Progenitor cell of endocrine pancreas (in vitro differentiated cells): ENCODE data around the gene NIFK. TPM values are rescaled to one million over a fixed set of nuclear protein-coding genes. Genes with fewer than 3 reads are reported as not detected.

Source experiments
- DNase-seq: peaks from one replicate; pipeline ENCODE4 v3.0.0; 2021; ENCODE audit warnings: low spot score; ENCODE audit not compliant: unreplicated experiment
- H3K27ac Mint-ChIP-seq: 2 replicates; pipeline ENCODE4 v1.8.0; 2021; ENCODE audit warnings: mild to moderate bottlenecking, moderate library complexity, mixed read lengths
- H3K27me3 Mint-ChIP-seq: 2 replicates; pipeline ENCODE4 v1.8.0; 2021; ENCODE audit warnings: mixed read lengths
- H3K36me3 Mint-ChIP-seq: 2 replicates; pipeline ENCODE4 v1.8.0; 2022; ENCODE audit warnings: mixed read lengths; ENCODE audit not compliant: insufficient read depth
- H3K4me1 Mint-ChIP-seq: 2 replicates; pipeline ENCODE4 v1.8.0; 2021; ENCODE audit warnings: low read depth, mixed read lengths
- H3K4me3 Mint-ChIP-seq: 2 replicates; pipeline ENCODE4 v1.8.0; 2021; ENCODE audit warnings: low read depth, mild to moderate bottlenecking, moderate library complexity, mixed read lengths
- H3K9me3 Mint-ChIP-seq: 2 replicates; pipeline ENCODE4 v1.8.0; 2021; ENCODE audit warnings: low read depth, mixed read lengths
- total RNA-seq: library from RNA; stranded (reverse); gene quantifications from 2 replicates; pipeline ENCODE4 v1.2.1, GENCODE V29; 2021
- TF ChIP-seq, protein P1 (sequence below): fragments of 200-600 bp; sonication (generic); IDR thresholded peaks from one replicate; pipeline ENCODE4 v1.5.0; 2021; ENCODE audit warnings: antibody characterized with exemption, mild to moderate bottlenecking; ENCODE audit not compliant: unreplicated experiment

Gene NIFK
- total RNA-seq, 1 donor from 2014 or later, result 45.0 TPM

DNA sequence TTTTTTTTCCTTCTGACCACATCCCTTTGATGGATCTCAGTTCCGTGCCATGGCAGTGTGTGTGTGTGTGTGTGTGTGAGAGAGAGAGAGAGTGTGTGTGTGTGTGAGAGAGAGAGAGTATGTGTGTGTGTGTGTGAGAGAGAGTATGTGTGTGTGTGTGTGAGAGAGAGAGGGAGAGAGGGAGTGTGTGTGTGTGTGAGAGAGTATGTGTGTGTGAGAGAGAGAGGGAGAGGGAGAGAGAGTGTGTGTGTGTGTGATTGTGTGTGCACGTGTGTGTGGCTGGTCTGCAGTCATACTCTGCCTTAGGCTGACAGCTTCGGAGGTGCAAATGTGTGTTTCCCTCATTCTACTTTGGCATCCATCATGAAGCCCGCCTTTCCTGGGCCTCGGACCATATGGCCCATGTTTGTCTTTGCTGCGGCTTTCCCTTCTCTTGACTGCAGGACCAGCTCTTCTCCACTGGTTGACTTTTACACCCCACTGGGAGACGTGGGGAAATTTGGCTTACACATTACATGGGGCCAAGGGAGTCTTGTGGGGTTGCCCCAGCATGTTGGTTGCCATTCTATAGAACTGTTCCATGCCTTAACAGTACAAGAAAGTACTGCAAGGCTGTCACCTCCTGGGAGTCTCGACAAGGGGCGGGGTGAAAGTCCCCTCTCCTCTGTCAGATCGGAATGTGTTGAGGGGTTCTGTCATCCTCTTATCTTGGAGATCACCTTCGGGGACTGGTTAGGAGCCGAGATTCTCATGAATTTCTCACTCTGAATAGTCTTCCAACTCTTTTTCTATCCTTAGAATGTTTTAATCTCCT is 40.4 kb upstream of the NIFK start:
- Mint-ChIP-seq H3K4me3 (no peak overlapping the region), H3K4me1 (peaks cover 4% of the 10 kb centered on the region), H3K9me3 (no peaks in the 10 kb centered on the region), H3K36me3 (no peaks in the 10 kb centered on the region), H3K27ac (peak overlapping the region; percentile 13), H3K27me3 (no peaks in the 10 kb centered on the region)
- TF ChIP-seq, protein P1, sequence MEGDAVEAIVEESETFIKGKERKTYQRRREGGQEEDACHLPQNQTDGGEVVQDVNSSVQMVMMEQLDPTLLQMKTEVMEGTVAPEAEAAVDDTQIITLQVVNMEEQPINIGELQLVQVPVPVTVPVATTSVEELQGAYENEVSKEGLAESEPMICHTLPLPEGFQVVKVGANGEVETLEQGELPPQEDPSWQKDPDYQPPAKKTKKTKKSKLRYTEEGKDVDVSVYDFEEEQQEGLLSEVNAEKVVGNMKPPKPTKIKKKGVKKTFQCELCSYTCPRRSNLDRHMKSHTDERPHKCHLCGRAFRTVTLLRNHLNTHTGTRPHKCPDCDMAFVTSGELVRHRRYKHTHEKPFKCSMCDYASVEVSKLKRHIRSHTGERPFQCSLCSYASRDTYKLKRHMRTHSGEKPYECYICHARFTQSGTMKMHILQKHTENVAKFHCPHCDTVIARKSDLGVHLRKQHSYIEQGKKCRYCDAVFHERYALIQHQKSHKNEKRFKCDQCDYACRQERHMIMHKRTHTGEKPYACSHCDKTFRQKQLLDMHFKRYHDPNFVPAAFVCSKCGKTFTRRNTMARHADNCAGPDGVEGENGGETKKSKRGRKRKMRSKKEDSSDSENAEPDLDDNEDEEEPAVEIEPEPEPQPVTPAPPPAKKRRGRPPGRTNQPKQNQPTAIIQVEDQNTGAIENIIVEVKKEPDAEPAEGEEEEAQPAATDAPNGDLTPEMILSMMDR, result no peak
- DNase-seq, result no peak

DNA sequence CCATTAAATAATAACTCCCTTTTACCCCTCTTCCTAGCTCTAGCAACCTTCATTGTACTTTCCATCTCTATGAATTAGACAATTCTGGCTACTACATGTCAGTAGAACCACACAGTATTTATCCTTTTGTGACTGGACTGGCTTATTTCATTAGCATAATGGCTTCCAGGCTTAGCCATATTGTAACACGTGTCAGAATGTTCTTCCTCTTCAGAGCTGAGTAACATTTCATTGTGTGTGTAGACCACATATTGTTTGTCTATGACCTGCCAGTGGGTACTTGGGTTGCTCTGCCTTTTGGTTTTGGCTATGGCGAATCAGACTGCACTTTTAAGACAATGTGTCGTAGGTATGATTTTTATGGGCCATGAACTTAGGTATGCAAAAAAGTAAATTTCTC is 39.7 kb upstream of the NIFK start:
- Mint-ChIP-seq H3K36me3 (peaks cover under 1% of the 10 kb centered on the region), H3K4me1 (peaks cover 4% of the 10 kb centered on the region), H3K27ac (no peak overlapping the region), H3K27me3 (no peaks in the 10 kb centered on the region), H3K9me3 (no peaks in the 10 kb centered on the region), H3K4me3 (no peak overlapping the region)
- TF ChIP-seq, protein P1, result no peak
- DNase-seq, result no peak

DNA sequence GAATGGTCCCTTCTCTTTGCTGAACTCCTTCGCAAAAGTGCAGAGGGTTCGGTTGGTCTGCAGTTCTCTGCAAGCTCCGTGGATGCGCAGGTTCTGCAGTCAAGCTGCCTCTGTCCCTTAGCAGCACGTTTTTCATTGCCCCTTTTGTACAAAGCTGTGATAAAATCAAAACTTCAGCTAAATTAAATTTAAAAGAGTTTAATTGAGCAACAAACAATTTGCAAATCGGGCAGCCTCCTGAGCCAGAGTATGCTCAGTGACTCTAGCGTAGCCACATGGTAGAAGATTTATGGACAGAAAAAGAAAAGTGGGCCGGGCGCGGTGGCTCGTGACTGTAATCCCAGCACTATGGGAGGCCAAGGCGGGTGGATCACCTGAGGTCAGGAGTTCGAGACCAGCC is 37.6 kb upstream of the NIFK start:
- Mint-ChIP-seq H3K27me3 (no peaks in the 10 kb centered on the region), H3K9me3 (no peaks in the 10 kb centered on the region), H3K4me3 (no peak overlapping the region), H3K27ac (no peak overlapping the region), H3K36me3 (peaks cover 1% of the 10 kb centered on the region), H3K4me1 (peaks cover 4% of the 10 kb centered on the region)
- DNase-seq, result no peak
- TF ChIP-seq, protein P1, result no peak

DNA sequence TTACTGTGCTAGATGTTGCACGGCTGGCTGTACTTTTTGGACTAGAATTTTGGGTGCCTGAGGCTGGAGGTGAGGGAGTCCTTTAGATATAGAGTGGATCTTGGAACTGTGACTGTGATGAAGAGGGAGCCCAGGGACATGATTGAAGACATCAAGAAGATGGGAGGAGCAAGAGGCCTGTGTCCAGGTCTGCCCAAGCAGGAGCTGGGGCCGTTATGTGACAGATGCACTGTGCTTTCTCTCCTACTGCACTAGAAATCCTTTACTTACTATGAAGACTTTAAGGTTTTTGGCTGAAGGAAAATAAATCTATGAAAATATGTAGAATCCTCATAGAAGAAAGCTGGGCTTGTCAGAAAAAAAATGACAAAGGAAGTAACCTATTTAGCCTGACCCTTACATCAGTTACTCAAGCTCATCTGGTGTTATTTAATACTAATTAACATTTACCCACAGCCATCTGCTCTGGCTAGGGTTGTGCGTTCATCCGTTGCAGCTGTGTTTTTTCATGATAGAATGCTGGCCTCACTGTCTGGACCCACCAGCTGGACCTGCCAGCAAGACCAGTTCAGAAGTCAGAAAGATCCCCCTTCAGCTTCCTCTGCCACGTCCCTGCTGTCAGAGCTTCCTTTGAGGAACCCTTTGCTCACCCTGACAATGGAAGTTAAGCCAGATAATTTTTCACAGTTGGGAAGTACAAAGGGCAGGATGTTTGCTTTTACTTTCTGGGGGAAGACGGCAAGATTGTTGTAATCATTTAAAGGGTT is 35.5 kb upstream of the NIFK start:
- H3K27ac Mint-ChIP-seq, result peak overlapping the region; percentile 5
- peaks cover 10% of the 10 kb centered on the region for H3K36me3 Mint-ChIP-seq
- H3K9me3 Mint-ChIP-seq, result no peaks in the 10 kb centered on the region
- H3K4me3 Mint-ChIP-seq, result no peak overlapping the region
- peaks cover 4% of the 10 kb centered on the region for H3K4me1 Mint-ChIP-seq
- no peaks in the 10 kb centered on the region for H3K27me3 Mint-ChIP-seq
- DNase-seq, result no peak
- TF ChIP-seq, protein P1, result no peak

DNA sequence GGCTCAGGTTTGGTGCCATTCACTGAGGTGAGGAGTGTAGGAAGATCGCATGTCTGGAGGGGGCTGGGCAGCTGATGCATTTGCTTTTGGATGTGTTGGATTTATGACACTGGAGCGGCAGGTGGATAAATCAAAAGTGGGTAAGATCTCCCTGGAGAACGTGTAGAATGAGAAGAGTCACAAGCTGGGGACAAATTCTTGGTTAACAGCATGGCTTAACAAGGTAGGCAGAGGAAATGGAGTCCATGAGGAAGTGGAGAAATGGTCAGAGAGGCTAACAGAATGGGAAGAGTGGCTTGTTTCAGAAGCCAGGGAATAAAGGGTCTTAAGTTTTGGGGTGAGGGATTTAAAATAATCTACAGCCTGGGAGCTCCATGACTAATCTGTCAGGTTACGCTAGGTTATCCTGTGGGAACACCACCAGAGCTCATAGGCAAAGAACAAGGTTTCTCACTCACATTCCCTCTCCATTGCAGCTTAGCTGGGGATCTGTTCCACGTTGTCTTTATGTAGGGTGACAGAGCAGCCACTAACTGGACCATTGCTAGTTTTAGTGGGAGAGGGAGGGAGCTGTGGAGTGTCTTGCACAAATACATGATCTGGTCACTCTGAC is 31.6 kb upstream of the NIFK start:
- H3K27ac Mint-ChIP-seq, result peak overlapping the region; percentile 10
- no peak for DNase-seq
- TF ChIP-seq, protein P1, result no peak
- H3K9me3 Mint-ChIP-seq, result no peaks in the 10 kb centered on the region
- H3K4me1 Mint-ChIP-seq, result peaks cover 9% of the 10 kb centered on the region
- H3K36me3 Mint-ChIP-seq, result peaks cover 30% of the 10 kb centered on the region
- no peaks in the 10 kb centered on the region for H3K27me3 Mint-ChIP-seq
- no peak overlapping the region for H3K4me3 Mint-ChIP-seq
